Karpas-422 (cell line): ENCODE data around the gene PLA2G4A. TPM values are rescaled to one million over a fixed set of nuclear protein-coding genes. Genes with fewer than 3 reads are reported as not detected.

Experiments
- DNase-seq: peaks from one replicate; pipeline ENCODE4 v3.0.0-alpha.2; 2015
- H2AFZ ChIP-seq: fragments of 200-600 bp; sonication (generic); 2 replicates; pipeline ENCODE4 v1.6.1; 2014; ENCODE audit warnings: antibody characterized with exemption, low read length, mixed read lengths
- H3K27ac ChIP-seq: fragments of 200-600 bp; sonication (generic); 2 replicates; pipeline ENCODE4 v1.5.1; 2014; ENCODE audit warnings: mild to moderate bottlenecking, low read length, moderate library complexity
- H3K27me3 ChIP-seq: fragments of 200-600 bp; sonication (generic); 2 replicates; pipeline ENCODE4 v1.6.1; 2014; ENCODE audit warnings: low read length, mixed read lengths
- H3K36me3 ChIP-seq: fragments of 200-600 bp; sonication (generic); 2 replicates; pipeline ENCODE4 v1.6.1; 2014; ENCODE audit warnings: low read length, mixed read lengths; ENCODE audit not compliant: insufficient read depth
- H3K4me1 ChIP-seq: fragments of 200-600 bp; sonication (generic); 2 replicates; pipeline ENCODE4 v1.6.1; 2014; ENCODE audit warnings: mild to moderate bottlenecking, low read length, mixed read lengths
- H3K4me2 ChIP-seq: fragments of 200-600 bp; sonication (generic); 2 replicates; pipeline ENCODE4 v1.6.1; 2014; ENCODE audit warnings: low read length, low read depth, mild to moderate bottlenecking; ENCODE audit not compliant: poor library complexity, severe bottlenecking
- H3K4me3 ChIP-seq: fragments of 200-600 bp; sonication (generic); 2 replicates; pipeline ENCODE4 v1.5.1; 2014; ENCODE audit warnings: mild to moderate bottlenecking, antibody characterized with exemption, low read length, mixed read lengths
- H3K79me2 ChIP-seq: fragments of 200-600 bp; sonication (generic); 2 replicates; pipeline ENCODE4 v1.6.1; 2014; ENCODE audit warnings: mild to moderate bottlenecking, low read length, mixed read lengths
- H3K9ac ChIP-seq: fragments of 200-600 bp; sonication (generic); 2 replicates; pipeline ENCODE4 v1.6.0; 2014; ENCODE audit warnings: low read length
- H3K9me2 ChIP-seq: fragments of 200-600 bp; sonication (generic), shearing (Covaris generic); replicated peaks from 2 replicates; pipeline ENCODE4 v1.6.0; 2014; ENCODE audit warnings: mild to moderate bottlenecking, low read length, moderate library complexity; ENCODE audit not compliant: insufficient read depth
- H3K9me3 ChIP-seq: fragments of 300-700, 200-600 bp; sonication (generic); 2 replicates; pipeline ENCODE4 v1.6.1; 2014; ENCODE audit warnings: low read length, mixed read lengths
- H4K20me1 ChIP-seq: fragments of 200-600 bp; sonication (generic); 2 replicates; pipeline ENCODE4 v1.6.1; 2014; ENCODE audit warnings: mild to moderate bottlenecking, antibody characterized with exemption, low read length, low read depth; ENCODE audit not compliant: insufficient read depth
- total RNA-seq: library from RNA; depleted of rRNA; stranded (reverse); fragments of >200 nt; shearing (Covaris generic); gene quantifications from 2 replicates; pipeline ENCODE4 v1.2.3, GENCODE V29; 2014; ENCODE audit warnings: low replicate concordance; rRNA removed

Gene PLA2G4A
- total RNA-seq, 1 experiment from 2014 or later, result not detected

DNA sequence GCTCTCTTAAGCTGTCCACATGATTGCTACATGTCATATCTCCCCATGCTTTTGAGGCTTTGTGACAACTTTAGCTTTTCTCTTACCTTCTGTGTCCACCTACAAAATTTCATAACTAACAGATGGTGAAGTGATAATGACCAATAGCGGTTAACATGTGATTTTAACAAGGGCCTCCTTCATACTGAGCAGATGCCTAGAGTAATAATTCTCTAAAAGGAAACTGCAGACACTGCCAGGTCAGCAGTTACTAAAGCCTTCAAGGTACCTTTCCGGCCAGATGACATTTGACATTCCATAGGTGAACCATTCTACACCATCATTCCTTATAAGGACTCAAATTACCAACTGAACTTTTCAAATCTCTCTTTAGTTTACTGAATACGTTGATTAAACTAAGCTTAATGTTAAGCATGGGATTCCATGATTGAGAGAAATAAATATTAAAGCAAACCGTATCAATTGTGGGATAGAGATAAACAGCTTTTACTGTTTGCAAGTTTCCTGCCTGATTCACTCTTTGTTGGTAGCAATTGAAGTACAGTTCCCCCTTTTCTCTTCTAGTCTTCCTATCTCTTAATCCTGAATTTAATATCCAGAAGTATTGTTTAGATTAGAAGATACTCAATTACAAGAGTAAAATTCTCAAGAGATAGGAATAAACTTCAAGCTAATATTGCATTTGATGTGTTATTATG, 205.1 kb downstream of the PLA2G4A start:
- DNase-seq, result no peak
- H3K4me3 ChIP-seq, result no peak overlapping the region
- H3K9me3 ChIP-seq, result peaks cover 7% of the 10 kb centered on the region; the same call in 1 of the 2 replicates
- H3K9me2 ChIP-seq, result no peaks in the 10 kb centered on the region
- H3K27ac ChIP-seq, result no peak overlapping the region
- H3K9ac ChIP-seq, result no peak overlapping the region
- H3K4me2 ChIP-seq, result no peak overlapping the region
- H4K20me1 ChIP-seq, result no peaks in the 10 kb centered on the region
- no peaks in the 10 kb centered on the region for H3K79me2 ChIP-seq
- no peak overlapping the region for H2AFZ ChIP-seq
- no peaks in the 10 kb centered on the region for H3K27me3 ChIP-seq
- H3K36me3 ChIP-seq, result no peaks in the 10 kb centered on the region
- H3K4me1 ChIP-seq, result no peaks in the 10 kb centered on the region

DNA sequence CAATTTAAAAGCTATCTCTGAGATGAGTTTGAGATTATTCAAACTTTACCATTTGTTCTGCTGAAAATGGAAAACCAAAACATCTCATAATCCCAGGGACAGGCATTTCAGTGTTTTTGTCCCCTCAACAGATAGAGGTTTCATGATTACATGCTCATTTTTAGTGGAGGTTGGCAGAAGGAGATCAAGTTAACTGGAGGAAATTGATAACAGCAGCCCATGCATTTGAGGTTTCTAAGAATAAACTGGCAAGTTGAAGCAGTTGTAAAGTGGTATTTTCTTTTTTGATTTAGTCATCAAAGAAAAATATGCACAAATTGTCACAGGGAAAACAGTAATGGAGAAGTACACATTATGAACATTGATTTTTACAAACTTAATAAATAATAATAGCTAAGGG, 205.8 kb downstream of the PLA2G4A start:
- Histone ChIP-seq H3K27ac (no peak overlapping the region), H3K27me3 (no peaks in the 10 kb centered on the region), H3K36me3 (no peaks in the 10 kb centered on the region), H3K9me3 (peaks cover 7% of the 10 kb centered on the region; the same call in 1 of the 2 replicates), H2AFZ (no peak overlapping the region), H3K9ac (no peak overlapping the region), H3K4me1 (no peaks in the 10 kb centered on the region), H4K20me1 (no peaks in the 10 kb centered on the region), H3K9me2 (no peaks in the 10 kb centered on the region), H3K79me2 (no peaks in the 10 kb centered on the region), H3K4me3 (no peak overlapping the region), H3K4me2 (no peak overlapping the region)
- no peak for DNase-seq

GRCh38 chr1:187037973-187038553, 209.3 kb downstream of the PLA2G4A start:
- Histone ChIP-seq H4K20me1 (no peaks in the 10 kb centered on the region), H3K9me3 (no peaks in the 10 kb centered on the region), H3K9ac (no peak overlapping the region), H3K27ac (no peak overlapping the region), H3K4me3 (no peak overlapping the region), H3K79me2 (no peaks in the 10 kb centered on the region), H3K36me3 (no peaks in the 10 kb centered on the region), H3K9me2 (no peaks in the 10 kb centered on the region), H3K4me2 (no peak overlapping the region), H2AFZ (no peak overlapping the region), H3K27me3 (no peaks in the 10 kb centered on the region), H3K4me1 (no peaks in the 10 kb centered on the region)
- DNase-seq, result no peak

Other genes with a start within 250 kb of the PLA2G4A start
- gene PTGS2, start 148.5 kb upstream of the PLA2G4A start, total RNA-seq, result not detected in 2 replicates